Stimulated activated CD4-positive, alpha-beta T cell treated with anti-CD3 and anti-CD28 coated beads, TNF-alpha, amount 100 ng/mL, for 48 hours (primary cell): ENCODE measurements around the gene ZMYND10.

Source experiments
- DNase-seq, 3 donors: peaks; one replicate each; pipeline ENCODE4 v3.0.0-alpha.2; 2020; ENCODE audit warnings: low read depth in 3 of 3

ZMYND10 gene

DNA sequence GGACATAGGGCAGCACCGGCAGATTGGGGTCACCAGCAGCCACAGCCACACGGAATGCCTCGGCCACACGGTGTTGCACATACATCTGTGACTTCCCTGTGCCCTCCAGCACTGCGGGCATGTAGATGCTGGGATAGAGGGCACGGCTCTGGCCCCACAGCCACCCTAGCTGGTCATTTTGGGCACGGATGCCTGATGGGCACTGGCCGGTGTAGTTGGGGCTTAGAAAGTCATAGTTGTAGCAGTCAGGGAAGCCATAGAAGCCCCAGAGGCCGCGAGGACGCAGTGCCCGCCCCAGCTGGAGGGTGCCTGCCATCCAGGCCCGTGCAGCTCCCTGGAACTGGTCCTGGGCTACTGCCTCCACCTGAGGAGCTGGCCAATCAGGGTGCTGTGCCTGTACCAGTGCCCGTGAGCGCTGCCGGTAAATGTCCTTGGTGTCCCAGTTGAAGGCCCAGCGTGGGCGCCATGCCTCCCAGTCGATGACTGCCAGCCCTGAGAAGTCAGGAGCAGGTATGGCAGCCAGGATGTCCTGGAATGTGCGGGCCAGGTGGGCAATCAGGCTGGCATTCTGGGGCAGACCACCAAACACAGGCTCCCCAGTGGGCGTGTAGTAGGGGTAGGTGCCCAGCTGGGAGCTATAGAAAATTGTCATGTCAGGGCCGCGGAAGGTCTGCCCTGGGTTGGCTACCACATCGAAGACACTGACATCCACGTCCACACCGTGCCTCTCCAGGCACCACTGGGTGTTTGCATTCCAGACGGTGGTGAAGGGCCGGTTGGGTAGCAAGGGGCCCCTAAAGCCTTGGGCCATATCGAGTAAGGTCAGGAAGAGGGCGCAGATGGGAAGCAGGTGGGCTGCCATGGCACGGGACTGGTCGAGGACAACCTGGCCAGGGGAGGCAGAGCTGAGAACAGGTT is 43.2 kb downstream of the ZMYND10 start:
- DNase-seq, result no peak

DNA sequence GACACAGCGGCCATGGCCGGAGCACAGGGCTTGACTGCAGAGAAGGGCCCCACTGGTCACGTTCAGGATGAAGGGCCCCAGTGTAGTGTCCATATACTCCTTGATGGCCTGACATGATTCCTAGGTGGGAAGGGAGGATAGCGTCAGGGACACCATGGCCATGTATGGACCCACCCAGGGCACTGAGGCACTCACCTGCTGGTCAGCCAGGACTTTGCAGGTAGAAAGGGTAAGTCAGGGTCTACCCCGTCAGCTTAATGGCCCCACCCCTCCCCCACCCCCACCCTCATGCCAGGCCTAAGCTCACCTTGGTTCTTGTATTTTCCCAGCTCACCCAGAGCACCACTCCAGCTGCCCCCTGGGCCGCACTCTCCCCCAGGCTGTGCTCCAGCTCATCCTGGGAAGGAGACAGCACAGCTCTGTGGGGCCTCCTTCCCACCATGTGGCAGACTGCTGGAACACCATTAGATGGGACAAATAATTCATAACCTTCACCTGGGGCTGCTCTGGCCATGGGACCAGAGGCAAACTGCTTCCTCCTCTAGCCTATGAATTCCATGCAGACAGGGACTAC is 44.8 kb downstream of the ZMYND10 start:
- no peak for DNase-seq

DNA sequence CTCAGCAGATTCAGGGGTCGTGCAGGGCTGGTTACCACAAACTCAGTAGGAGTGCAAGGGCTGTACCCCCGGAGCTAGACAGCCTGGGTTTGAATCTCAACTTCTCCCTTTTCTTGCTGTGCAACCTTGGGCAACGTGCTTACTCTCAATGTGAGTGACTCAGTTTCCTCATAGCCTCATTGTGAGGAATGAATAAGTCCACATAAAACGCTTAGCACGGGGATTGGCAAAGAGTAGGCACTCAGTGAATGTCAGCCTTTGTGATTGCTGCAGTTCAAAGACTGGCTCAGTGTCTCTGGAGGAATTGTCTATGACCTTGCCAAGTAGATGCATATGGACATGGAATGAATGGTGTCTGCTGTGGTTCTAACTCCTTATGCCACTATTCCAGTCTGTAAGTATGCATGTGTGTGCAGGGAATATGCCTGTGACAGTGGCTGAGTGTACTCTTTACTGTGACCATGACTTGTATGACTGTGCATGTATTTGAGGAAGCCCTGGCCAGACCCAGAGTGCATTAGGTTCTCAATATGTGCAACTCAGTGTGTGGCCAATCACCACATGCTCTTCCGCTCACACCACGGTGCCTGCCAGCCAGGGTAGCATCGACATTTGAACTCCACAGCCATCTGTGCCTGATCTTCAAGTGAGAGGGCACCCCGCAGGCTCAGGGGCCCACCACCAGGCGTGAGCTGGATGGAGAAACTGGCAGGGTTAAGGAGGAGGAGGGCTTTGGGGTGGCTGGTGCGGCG is 45.4 kb downstream of the ZMYND10 start:
- no peak for DNase-seq

DNA sequence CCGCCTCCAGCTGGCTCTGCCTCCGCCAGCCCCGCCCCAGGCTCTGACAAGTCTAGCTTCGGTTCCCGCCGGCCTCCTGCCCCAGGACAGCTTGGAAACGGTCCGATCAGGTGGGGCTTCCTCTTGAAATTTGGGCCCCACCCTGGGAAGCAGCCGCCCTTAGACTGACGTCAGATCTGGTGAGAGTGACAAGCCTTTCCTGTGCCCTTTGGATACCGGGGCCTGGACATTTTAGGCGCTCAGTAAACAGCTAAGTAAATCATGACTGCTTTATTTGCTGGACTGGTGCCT is 45.9 kb downstream of the ZMYND10 start:
- DNase-seq, result no peak

DNA sequence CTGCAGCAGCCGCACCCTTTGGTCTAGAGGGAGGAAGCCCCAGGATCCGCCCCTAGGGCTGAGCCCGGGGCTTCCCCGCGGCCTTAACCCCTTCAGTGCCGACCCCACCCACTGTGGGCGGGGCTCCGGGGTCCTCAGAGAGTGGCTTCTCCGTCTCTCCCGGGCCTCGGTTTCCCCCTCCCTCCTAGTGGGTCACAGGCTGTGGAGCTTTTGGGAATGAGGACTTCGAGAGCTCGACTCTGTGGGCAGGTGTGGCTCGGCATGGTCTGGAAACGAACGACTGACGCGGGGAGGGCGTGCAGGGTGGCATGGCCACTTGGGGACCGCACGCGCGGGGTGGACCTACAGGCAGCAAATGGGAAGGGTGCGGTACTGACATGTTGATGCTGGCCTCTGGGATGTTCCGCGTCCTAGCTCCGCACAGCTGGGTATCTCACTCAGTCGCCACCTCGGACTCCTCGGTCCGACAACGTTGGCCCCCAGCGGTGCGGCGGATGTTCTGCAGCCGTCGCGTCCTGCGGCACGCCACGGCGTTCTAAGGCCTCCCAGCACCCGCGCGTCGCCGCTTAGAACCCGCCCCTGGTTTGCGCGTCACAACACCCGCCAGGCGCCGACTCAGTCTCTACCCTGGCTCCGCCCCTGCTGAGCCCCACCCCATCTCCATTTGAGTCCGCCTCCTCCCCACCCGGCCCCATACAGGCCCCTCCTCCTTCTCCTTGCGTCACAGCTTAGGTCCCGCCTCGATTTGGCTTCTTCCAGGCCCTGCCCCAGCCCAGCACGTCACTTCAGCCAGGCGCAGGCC is 46.5 kb downstream of the ZMYND10 start, which contains the start of the genes HYAL3 and NAA80:
Gene HYAL3, minus strand, starts transcription at position 570 of the 802 bp plus-strand sequence. CDS start 3,803 bp downstream, outside the sequence.
Gene NAA80, minus strand, starts transcription at position 570 of the 802 bp plus-strand sequence. CDS start 1,942 bp downstream, outside the sequence.
- DNase-seq, result peak; percentile 97 to 99 (median 98)

DNA sequence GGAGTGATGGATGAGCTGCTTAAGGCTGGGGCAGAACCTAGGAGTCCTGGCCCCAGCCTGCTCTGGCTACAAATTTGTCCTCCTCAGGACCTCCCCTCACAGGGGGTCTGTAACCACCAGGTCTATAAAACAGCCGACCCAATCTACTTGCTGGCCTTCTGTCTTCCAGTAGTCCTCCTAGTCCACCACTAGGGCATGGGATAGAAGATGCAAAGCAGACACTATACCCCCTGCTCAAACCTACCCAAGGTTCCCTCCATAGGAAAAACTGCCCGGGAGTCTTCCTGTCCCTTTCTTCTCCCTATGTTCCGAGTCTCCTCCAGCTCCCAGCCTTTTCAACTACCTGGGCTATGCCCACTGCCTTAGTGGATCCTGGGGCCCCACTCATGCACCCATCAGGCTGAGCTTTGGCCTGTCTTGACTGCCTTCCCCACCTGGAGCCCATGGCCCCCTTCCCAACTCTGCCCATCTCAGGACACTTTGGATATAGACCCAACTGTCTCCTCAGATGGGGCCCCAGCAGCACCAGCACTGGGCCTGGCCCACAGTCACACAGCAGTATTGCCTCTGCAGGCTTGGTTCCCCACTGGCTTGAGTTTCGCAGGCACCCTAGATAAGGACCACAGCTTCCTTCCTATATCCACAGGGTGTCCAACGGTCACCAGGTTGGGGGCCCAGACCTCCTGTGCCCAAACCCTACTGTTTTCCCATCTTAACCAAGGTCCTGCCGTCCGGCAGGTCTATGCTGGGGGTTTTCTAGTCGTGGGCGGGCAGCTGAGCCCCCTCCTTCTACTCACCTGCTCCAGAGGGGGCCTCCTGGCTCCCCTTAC is 47.4 kb downstream of the ZMYND10 start:
- no peak for DNase-seq

DNA sequence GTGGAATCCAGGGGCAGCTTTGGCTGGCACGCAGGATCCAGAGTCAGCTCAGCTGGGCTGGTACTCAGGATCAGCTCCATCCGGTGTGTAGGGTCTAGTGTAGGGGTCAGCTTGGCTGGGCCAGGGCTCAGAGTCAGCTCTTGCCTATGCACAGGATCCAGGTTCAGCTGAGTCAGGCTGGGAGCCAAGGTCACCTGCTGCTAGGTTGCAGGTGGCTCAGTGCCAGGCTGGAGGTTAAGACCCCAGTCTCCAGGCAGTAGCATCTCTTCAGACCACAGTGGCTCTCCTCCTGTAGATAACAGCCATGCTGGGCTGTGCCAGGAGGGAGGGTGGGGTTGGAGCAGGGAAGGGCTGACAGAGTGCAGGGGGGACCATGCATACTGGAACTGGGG is 48.2 kb downstream of the ZMYND10 start:
- DNase-seq, result no peak

DNA sequence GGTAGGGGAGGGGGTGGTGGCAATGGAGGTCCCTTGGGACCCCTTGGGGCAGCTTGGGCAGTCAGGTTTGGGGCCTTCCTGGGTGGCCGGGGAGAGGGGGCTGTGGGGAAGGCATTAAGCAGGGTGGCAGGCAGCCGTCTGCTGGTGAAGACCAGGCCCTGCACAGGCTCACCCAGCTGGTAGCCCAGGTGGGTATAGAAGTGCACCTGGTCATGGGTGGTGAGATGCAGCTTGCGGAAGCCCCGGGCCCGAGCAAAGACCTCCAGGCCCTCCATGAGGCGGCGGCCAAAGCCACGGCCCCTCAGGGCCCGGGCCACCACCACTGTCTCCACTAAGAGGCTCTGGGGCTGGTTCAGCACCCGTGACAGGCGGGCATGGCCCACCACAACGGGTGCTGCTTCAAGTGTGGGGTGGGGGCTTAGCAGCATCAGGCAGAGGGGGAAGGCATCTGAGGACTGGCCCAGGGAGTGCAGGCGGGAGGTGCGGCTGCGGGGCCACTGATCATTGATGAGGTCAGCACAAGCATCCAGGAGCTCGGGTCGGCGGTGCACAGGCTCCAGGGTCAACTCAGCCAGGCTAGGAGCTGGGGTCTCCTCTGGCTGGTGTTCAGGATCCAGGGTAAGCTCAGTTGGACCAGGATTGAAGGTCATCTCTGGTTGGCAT is 48.7 kb downstream of the ZMYND10 start:
- no peak for DNase-seq

DNA sequence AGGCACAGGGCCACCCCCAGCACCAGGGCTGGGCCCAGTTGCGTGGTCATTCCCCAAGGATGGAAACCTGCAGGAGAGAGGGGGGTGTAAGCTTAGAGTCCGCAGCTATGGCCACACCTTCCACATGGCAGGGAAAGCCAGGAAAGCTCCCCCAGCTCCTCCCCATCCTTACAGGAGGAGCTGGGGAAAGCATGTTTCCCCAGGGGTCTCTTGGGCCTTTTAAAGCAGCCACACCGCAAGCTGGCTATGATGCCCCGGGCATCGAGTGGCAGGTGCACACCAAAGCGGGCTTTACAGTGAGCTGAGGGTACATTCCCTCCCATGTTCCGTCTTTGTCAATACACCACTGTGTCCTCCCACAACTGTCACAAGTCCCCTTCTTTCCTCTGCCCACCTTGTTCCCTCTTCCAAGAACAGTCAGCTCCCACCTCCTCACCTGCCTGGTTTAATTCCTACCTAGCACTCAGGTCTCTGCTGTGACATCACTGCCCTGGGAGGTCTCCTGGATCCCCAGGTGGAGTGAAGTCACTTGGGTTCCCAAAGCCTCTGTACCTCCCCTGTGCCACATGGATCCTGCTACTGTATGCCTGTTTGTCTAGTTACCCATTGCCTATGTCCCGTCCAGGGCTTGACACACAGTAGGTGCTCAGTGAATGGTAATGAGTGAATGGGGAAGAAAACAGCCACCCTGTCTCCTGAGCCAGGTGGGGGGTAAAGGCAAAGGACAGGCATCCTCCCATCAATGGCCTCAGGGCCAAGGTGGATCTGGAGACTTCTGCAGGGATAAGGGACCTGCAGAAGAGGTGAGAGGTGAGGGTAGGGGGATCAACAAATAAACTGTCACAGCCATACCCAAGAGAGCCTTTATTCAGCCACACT is 49.7 kb downstream of the ZMYND10 start:
- no peak for DNase-seq

DNA sequence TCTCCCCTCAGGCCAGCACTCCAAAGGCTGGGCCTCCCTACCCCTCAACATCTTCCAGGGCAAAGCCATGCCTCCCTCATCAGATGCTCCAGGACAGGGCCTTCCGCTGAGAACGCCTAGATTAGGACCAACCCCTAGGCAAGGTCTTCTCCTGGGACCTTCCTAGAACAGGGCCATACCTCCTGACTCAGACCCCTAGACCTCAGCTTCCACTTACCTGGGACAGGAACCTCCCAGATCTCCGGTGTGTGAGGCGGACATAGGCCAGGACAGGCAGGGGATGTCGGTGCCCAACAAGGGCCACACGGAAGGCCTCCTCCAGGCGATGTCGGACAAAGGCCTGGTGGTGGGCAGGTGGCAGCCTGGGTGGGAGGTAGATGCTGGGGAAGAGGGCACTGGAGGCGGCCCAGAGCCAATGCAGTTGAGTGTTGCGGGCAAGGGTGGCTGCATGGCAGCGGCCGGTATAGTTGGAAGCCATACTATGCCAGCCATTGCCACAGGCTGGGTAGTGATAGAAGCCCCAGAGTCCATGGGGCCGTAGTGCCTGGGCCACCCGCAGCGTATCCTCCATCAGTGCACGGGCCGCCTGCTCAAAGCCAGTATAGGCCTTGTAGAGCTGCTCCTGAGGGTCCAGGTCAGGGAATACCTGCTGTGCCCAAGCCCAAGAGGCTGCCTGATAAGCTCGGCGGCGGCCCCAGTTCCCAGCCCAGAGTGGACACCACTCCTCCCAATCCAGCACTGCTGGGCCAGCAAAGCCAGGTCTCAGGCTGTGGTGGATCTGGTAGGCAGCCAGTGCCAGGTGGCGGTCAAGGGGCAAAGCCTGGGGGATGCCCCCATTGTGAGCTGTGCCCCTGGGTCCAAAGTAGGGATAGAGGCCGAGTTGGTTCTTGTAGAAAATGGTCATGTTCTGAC is 50.8 kb downstream of the ZMYND10 start:
- DNase-seq, result no peak

DNA sequence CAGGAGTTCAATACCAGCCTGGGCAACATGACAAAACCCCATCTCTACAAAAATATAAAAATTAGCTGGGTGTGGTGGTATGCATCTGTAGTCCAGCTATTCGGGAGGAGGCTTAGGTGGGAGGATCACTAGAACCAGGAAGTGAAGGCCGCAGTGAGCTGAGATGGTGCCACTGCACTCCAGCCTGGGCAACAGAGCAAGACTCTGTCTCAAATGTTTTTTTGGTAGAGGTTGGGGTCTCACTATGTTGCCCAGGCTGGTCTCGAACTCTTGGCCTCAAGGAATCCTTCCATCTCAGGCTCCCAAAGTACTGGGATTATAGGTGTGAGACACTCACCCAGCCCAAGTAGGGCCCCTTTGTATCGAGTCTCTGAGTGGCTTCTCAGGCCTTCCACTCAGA is 51.4 kb downstream of the ZMYND10 start:
- no peak for DNase-seq

DNA sequence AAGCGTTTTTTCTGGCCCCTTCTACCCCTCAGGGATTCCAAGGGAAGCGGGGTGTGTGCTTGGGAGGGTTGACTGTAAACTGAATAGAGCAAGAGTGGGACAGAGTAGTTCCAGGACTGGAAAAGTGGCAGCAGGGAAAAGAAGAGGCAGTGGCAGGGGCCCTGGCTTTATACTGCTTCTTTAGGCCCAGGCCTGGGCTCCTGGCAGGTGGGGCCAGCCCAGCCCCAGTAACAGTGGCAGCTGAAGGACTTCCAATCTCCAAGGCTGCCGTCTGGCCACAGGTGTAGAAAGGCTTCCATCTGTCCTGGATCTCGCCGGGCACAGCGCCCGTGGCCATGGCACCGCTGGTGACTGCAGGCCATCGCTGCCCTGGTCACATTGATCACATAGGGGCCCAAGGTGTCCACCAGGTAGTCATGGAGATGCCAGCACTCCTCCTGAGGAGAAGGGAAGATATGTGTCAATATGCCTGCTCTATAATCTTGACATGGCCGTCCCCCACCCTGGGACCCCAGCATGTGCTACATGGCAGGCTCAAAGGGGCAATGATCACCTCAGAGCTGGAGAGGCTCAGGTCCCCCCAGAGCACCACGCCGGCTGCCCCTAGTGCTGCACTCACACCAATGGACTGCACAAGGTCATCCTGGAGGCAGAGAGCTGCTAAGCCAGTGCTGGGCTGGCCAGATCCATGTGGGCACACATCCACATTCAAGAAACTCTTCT is 52.3 kb downstream of the ZMYND10 start:
- DNase-seq, result no peak

DNA sequence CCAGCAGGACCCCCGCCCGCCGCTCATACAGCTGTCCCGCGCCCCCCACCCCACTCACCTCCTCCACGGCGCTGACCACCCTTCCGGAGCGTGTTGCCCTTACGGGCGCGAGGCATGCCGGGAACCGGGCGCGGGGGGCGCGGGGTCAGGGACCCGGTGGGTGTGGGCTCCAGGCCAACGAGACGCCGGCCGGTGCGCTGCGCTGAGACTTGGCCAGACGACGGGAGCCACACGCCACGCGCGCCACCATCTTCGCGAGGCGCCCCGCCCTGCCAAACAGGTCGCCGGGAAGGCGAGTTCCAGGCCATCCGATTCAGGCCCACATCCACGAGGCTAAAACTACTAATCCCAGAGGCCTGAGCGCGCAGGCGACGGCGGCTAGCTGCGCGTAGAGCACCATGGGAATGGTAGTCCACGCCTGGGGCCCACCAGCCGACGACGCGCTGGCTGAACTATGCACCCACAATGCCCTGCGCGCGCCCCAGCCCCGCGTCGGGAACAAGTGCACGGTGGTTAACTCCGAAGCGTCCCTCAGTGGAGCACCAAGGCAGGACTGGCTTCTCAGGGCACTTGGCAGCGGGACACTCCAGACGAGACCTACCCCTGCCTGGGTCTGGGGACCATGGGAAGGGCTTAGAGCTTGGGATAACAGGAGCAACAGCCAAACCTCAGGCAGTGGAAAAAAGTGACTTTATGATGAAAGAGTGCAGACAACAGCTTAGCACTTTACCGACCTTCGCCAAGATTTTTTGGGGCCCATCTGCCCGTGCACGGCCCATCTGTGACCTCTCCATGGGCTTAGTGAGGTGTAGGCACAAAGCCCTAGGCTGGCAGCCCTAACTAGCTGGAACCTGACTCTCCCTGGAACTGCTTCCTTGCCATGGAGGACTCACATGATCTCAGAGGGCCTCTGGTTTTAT is 53.1 kb downstream of the ZMYND10 start, which contains the start of gene IFRD2:
Gene IFRD2, minus strand, starts transcription at position 271 of the 920 bp plus-strand sequence. Its CDS starts 155 bp downstream, at position 116.
- DNase-seq, result peak; percentile 90 to 94 (median 91)
